Posterior vena cava (tissue), 2 donors: ENCODE data around the gene CDH24. TPM values are rescaled to one million over a fixed set of nuclear protein-coding genes. Genes with fewer than 3 reads are reported as not detected.

Experiments used
- DNase-seq: peaks from one replicate; pipeline ENCODE4 v3.0.0-alpha.2; 2020; ENCODE audit warnings: low spot score
- intact Hi-C, 2 donors: fragments of 100-400 bp; cut with DNase I; formaldehyde crosslinking; loops; one replicate each; pipeline versions ENCODE4 v1.14.1 to v1.14.2; 2022 to 2023
- long read RNA-seq, 2 donors: library from polyadenylated mRNA; unstranded; transcript quantifications; one replicate each; pipeline ENCODE4 v2.0.0, GENCODE V29; 2020 to 2021
- total RNA-seq, 2 donors: library from RNA; stranded (reverse); fragmentation: NEBNext Ultra II Directional; extraction: Animal tissue kit (Norgen Biotek cat#: 25700); gene quantifications; one replicate each; pipeline ENCODE4 v1.2.1, GENCODE V29; 2021
- donor health status: DM: yes; HTN: yes; CAD: no.
- donor health status: DM: yes; HTN: yes; CAD: no.

Gene CDH24, protein sequence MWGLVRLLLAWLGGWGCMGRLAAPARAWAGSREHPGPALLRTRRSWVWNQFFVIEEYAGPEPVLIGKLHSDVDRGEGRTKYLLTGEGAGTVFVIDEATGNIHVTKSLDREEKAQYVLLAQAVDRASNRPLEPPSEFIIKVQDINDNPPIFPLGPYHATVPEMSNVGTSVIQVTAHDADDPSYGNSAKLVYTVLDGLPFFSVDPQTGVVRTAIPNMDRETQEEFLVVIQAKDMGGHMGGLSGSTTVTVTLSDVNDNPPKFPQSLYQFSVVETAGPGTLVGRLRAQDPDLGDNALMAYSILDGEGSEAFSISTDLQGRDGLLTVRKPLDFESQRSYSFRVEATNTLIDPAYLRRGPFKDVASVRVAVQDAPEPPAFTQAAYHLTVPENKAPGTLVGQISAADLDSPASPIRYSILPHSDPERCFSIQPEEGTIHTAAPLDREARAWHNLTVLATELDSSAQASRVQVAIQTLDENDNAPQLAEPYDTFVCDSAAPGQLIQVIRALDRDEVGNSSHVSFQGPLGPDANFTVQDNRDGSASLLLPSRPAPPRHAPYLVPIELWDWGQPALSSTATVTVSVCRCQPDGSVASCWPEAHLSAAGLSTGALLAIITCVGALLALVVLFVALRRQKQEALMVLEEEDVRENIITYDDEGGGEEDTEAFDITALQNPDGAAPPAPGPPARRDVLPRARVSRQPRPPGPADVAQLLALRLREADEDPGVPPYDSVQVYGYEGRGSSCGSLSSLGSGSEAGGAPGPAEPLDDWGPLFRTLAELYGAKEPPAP
- total RNA-seq = 1 to 10 TPM; 1.8 to 2.9 TPM
- long read RNA-seq, donor 1, partial matches to known transcripts = 1 of 1 reads
- long read RNA-seq, donor 1, other reads (novel, unspliced or antisense) = 0 of 1 reads
- long read RNA-seq, donor 2, partial matches to known transcripts = 1 of 1 reads
- long read RNA-seq, donor 2, other reads (novel, unspliced or antisense) = 0 of 1 reads

DNA sequence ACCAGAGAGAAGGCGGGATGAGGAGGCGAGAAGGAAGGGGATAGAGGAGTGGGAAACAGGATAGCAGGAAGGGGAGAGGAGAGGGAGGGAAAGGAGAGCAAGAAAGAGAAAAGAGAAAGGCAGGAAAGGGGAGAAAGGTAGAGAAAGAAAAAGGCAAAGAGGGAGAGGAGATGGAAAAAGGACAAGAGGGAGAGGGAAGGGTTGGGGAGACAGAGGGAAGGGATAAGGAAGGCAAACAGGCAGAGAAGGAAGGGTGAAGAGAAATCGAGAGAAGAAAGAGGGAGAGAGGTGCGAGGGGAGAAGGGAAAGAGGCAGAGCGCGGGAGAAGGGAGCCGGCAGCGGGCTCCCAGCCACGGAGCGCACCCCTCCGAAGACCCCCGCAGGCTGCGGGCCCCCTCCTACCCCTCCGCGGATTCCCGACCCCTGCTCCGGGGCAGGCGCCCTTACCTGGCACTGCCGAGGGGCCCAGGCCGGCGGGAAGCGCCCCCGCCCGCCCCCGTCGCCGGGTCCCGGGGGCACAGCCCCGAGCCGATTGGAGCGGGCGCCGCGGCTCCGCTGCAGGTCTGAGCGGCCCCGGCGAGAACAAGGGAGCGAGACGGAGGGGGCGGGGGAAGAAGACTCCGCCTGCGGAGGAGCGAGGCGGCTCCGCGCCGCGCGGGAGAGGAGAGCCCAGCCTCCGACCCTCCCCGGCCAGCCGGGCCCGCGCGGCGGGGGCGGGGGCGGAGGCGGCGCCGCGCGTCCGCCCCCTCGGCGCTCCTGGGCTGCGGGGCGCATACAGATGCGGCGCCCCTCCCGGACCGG, at the start of gene CDH24:
Gene CDH24 (minus strand): TSS at position 565 of the 801 bp plus-strand sequence. CDS start 1,787 bp downstream, outside the sequence.
- DNase-seq = peak; percentile 82
- intact Hi-C loops = loop anchor here (2.0 to 5.0 kb wide), 2 partner anchors 70 kb away; no protein-coding TSS in a partner anchor

GRCh38 chr14:23106747-23107045, 49.4 kb upstream of the CDH24 start:
- intact Hi-C loops = no loop called here
- DNase-seq = no peak

- DNase-seq = no peak
- intact Hi-C loops = no loop called here
These were observed 48.1 kb upstream of the CDH24 start for GRCh38 chr14:23105348-23105824.

- intact Hi-C loops = no loop called here
These were observed 47.4 kb upstream of the CDH24 start, which contains the start of gene CIROP for GRCh38 chr14:23104591-23105347. TSS of gene CIROP (minus strand) at chr14:23104989. CDS start at chr14:23104920, 69 bp downstream.

DNA sequence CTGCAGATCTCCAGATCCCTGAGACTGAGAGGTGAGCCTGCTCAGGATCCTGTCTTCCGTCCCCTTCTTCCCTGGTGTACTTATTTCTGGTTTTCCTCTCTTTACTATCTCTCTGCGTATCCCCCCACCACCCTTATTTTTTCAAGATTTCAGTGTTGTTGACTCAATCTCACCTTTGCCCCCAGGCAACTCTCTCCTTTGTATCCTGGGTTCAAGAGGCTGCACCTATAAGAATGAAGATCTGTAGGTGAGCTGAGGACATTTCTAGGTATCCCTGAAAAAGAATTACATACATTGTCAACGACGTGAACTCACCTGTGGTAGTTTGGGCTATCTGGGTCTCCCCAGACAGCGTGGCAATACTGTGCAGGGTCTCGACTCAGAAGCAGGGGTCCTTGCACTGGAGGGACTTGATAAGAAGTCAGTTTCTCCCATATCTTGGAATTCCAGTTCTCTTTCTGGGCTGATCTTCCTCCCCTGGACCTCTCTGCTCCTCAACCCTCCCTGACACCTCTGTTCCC, 46.8 kb upstream of the CDH24 start:
- DNase-seq = peak; percentile 12
- intact Hi-C loops = no loop called here

More at GRCh38 chr14:23104591-23105347, 47.4 kb upstream of the CDH24 start, which contains the start of gene CIROP:
- DNase-seq = no peak

DNA sequence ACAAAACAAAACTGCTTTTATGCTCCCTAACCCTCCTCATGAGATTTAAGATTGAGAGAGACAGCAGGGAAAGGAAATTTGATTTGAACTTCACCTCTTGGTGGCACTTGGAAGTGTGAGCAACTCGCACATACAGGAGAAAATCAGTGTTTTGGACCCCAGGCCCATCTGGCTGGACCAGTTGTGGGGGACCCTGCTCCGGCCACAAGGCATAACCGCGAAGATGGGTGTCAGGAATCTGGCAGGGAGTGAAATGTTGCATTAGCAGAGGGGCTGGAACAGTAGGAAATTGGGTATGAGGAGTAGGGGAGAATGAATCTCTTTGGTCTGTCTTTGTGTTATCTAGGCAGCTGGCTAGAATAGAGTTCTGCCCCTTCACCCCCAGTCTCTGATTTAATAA, 46.3 kb upstream of the CDH24 start:
- intact Hi-C loops = no loop called here
- DNase-seq = peak; percentile 69

GRCh38 chr14:23102801-23103200, 45.5 kb upstream of the CDH24 start:
- peak; percentile 43 for DNase-seq
- intact Hi-C loops = no loop called here

DNA sequence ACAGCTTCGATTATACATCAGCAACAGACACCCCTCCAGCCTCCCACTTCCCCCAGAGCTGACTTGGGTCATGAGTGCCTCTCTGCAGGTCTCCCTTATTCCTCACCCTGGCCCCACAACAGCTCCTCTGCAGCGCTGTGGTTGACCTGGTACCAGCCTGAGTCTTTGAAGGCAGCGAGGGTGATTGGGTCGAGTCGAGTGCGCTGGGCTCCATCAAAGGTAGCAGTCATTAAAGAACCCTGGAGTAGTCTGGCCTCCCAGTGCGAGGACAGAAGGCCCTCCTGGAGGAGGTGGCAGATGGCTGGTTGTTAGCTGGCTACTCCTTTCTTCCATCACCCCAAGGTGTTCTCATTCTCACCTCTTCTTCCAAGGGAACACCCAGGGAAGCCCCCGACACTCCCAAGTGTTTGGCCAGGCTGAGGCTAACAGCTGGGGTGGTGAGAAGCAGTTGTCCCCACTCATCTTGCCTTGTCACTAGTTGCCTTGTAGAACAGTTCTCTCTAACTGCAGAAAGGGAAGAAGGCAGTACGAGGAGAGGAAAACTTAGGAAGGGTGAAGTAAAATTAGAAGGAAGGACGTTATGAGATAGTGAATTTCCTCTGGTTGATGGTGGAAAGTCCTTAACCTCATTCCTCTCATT, 44.8 kb upstream of the CDH24 start:
- DNase-seq = peak; percentile 37
- intact Hi-C loops = no loop called here

- intact Hi-C loops = no loop called here
- DNase-seq = peak; percentile 74
These were observed 44.1 kb upstream of the CDH24 start for GRCh38 chr14:23101213-23101970.

DNA sequence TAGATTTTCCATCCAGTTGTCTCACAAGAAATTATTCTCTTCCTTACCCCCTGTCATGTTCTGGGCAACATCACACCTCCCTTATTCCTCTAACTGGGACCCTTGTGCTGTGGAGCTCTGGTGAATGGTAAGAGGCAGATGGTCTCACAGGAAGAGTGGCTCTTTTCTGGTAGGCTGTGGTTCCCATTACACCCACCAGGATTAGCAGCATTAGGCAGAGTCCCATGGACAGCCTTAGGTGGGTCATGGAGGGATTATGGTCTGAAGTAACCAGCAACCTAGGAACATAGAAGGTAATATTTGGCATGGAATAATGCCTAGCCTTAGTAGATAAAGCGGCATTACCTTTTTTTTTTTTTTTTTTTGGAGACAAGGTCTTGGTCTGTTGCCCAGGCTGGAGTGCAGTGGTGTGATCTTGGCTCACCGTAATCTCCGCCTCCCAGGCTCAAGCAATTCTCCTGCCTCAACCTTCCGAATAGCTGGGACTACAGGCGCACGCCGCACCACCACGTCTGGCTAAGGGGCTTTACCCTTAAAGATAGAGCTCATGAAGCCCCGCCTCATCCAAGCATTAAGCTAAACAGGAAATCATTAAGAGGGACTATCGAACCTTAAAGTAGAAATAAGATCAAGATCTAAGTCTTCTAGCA, 42.0 kb upstream of the CDH24 start:
- DNase-seq = peak; percentile 23
- intact Hi-C loops = no loop called here

DNA sequence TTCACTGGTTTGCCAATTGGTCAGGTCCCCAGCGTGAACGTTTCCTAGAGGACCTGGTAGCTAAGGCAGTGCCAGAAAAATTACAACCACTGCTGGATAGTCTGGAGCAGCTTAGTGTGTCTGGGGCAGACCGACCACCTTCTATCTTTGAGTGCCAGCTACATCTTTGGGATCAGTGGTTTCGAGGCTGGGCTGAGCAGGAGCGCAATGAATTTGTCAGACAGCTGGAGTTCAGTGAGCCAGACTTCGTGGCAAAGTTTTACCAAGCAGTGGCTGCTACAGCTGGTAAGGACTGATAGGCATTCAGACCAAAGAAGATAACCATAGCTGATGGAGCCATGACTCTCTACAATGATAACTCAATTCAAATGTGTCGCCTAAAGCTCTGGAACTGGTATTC, 40.5 kb upstream of the CDH24 start:
- DNase-seq = peak; percentile 68
- intact Hi-C loops = no loop called here

DNA sequence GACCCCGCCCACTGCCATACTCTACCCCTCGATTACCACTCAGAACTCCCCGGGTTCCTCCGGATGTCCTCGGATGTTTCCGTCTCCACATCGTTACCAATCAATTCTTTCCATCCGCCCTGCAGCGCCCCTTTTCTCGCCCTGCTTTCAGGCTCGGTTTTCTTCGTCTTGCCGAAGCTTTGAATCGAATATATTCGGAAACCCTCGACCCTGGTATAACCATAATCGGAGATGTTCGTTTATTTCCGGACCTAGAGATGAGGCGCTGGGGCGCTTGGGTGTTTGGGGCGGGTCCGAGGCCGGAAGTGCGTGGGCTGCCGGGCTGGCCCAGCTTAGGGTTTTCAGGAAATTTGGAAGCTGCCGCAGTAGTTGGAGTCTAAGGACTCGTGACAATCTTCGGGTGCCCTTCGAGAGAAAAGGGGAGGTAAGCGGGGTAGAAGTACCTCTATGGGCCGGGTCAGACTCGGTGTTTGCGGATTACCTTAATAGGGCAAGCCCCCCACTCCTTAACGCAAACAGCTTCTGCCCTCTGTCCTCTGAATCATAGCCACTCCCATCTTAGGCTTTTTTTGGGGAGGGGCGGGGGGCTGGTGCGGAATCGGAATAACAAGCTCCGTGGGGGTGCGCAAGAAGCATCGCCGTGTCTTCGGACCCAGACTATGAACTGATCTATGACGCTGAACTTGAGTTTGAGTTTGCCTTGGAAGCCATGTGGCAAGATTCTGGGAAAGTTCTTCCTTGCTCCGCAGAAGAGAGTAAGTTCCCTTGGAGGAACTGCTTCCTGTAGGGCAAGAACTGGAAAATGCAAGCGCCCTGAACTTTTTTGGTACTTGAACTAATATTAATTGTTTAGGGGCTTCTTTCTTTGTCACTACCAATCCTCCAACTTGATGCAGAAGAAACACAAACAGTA, 38.1 kb upstream of the CDH24 start, which contains the start of gene C14orf119:
Gene C14orf119 (plus strand): TSS at position 310 of the 913 bp plus-strand sequence. CDS start 2,154 bp downstream, outside the sequence.
- peak; percentile 100 for DNase-seq
- intact Hi-C loops = no loop called here

DNA sequence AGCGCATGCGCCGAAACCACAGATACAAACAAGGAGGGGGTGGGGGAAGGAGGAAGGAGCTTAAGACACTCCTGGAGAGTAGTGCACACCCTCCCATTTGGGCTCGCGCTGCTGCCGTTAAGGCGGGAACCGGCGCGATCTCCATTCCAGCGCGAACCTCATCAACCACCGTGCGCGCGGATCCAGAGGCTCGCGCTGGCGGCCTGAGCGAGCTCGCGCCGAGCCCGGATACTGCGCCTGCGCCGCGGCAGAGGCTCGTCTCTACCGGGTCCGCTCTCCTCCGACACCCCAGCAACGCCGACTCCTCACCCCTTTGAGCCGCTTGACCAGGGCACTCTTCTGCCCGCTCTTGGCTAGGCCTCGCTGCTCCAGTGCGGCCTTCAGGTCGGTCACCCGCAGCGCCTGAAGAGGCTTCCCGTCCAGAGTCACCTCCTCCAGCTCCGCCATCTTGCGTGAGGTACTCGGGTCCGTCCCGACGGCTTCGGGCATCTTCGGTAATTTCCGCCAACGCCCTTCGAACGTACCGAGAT, 37.4 kb upstream of the CDH24 start, which contains the start of gene ACIN1:
Gene ACIN1 (minus strand): TSS at position 471 of the 530 bp plus-strand sequence. CDS start 24 bp downstream, at position 447.
- DNase-seq = peak; percentile 89
- intact Hi-C loops = no loop called here

DNA sequence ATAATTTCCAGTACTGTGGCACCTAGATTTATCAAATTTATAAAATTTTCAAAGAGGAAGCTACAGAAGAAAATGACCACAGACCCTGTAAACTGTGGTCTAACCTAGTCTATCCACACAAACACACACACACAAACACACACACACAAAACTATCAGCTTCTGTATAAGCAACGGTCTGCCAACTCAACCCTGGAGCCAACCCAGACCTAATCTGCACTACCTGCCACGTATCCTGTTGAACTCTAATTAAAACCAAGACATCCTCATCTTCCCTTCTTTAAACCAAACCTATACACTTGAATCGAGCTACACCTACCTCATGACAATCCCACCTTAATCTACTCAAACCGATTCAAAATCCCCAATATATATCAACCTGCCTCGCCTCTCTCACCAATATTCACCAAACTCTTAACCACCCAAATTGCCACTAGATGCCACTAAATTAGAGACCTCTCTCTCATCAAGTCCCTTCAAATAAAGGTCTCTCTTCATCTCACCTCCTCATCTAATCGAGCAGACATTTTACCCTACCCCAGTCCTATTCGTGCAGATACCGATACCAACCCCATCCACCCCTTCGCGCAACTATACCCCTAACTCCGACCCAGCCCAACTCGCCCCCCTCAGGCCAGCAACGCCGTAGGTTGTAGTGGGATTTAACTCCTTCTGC, 36.8 kb upstream of the CDH24 start:
- intact Hi-C loops = no loop called here
- DNase-seq = no peak
